ENCODE data around the gene RAB3GAP2. TPM values are rescaled to one million over a fixed set of nuclear protein-coding genes. Genes with fewer than 3 reads are reported as not detected.

Gene RAB3GAP2
- total RNA-seq, 1 donor from 2014 or later: 39.9 TPM

- Mint-ChIP-seq H3K27me3 (ENCODE audit: unreplicated experiment) (no peaks in the 10 kb centered on the region), H3K4me1 (ENCODE audit: unreplicated experiment) (peaks cover 2% of the 10 kb centered on the region), H3K4me3 (ENCODE audit: unreplicated experiment) (no peak overlapping the region), H3K27ac (ENCODE audit: unreplicated experiment) (no peak overlapping the region), H3K36me3 (ENCODE audit: unreplicated experiment) (peaks cover 32% of the 10 kb centered on the region), H3K9me3 (ENCODE audit: unreplicated experiment) (no peaks in the 10 kb centered on the region)
- no peak for DNase-seq (ENCODE audit: extremely low spot score, unreplicated experiment)
- TF ChIP-seq CTCF (IDR thresholded peaks at IDR 0.05): no peak
These were observed 44.9 kb downstream of the RAB3GAP2 start for GRCh38 chr1:220227393-220227792.

GRCh38 chr1:220226752-220227151 lies 45.5 kb downstream of the RAB3GAP2 start:
- no peak for DNase-seq (ENCODE audit: extremely low spot score, unreplicated experiment)
- no peak overlapping the region for H3K27ac Mint-ChIP-seq (ENCODE audit: unreplicated experiment)
- no peak overlapping the region for H3K4me3 Mint-ChIP-seq (ENCODE audit: unreplicated experiment)
- H3K4me1 Mint-ChIP-seq (ENCODE audit: unreplicated experiment): peaks cover 2% of the 10 kb centered on the region
- H3K27me3 Mint-ChIP-seq (ENCODE audit: unreplicated experiment): no peaks in the 10 kb centered on the region
- no peaks in the 10 kb centered on the region for H3K9me3 Mint-ChIP-seq (ENCODE audit: unreplicated experiment)
- peaks cover 28% of the 10 kb centered on the region for H3K36me3 Mint-ChIP-seq (ENCODE audit: unreplicated experiment)
- no peak for TF ChIP-seq CTCF (IDR thresholded peaks at IDR 0.05)

GRCh38 chr1:220225957-220226356 lies 46.3 kb downstream of the RAB3GAP2 start:
- DNase-seq (ENCODE audit: extremely low spot score, unreplicated experiment): no peak
- peaks cover 21% of the 10 kb centered on the region for H3K36me3 Mint-ChIP-seq (ENCODE audit: unreplicated experiment)
- H3K9me3 Mint-ChIP-seq (ENCODE audit: unreplicated experiment): no peaks in the 10 kb centered on the region
- no peak for TF ChIP-seq CTCF (IDR thresholded peaks at IDR 0.05)
- H3K4me1 Mint-ChIP-seq (ENCODE audit: unreplicated experiment): peaks cover 2% of the 10 kb centered on the region
- H3K4me3 Mint-ChIP-seq (ENCODE audit: unreplicated experiment): no peak overlapping the region
- H3K27ac Mint-ChIP-seq (ENCODE audit: unreplicated experiment): no peak overlapping the region
- H3K27me3 Mint-ChIP-seq (ENCODE audit: unreplicated experiment): no peaks in the 10 kb centered on the region

- peaks cover 2% of the 10 kb centered on the region for H3K4me1 Mint-ChIP-seq (ENCODE audit: unreplicated experiment)
- H3K27ac Mint-ChIP-seq (ENCODE audit: unreplicated experiment): no peak overlapping the region
- H3K9me3 Mint-ChIP-seq (ENCODE audit: unreplicated experiment): no peaks in the 10 kb centered on the region
- H3K36me3 Mint-ChIP-seq (ENCODE audit: unreplicated experiment): peaks cover 19% of the 10 kb centered on the region
- no peak for DNase-seq (ENCODE audit: extremely low spot score, unreplicated experiment)
- H3K4me3 Mint-ChIP-seq (ENCODE audit: unreplicated experiment): no peak overlapping the region
- H3K27me3 Mint-ChIP-seq (ENCODE audit: unreplicated experiment): no peaks in the 10 kb centered on the region
- no peak for TF ChIP-seq CTCF (IDR thresholded peaks at IDR 0.05)
These were observed 47.6 kb downstream of the RAB3GAP2 start for GRCh38 chr1:220224611-220225124.

GRCh38 chr1:220224033-220224432 lies 48.2 kb downstream of the RAB3GAP2 start:
- no peak for DNase-seq (ENCODE audit: extremely low spot score, unreplicated experiment)
- Mint-ChIP-seq H3K27me3 (ENCODE audit: unreplicated experiment) (no peaks in the 10 kb centered on the region), H3K4me1 (ENCODE audit: unreplicated experiment) (peaks cover 3% of the 10 kb centered on the region), H3K4me3 (ENCODE audit: unreplicated experiment) (no peak overlapping the region), H3K36me3 (ENCODE audit: unreplicated experiment) (peaks cover 19% of the 10 kb centered on the region), H3K27ac (ENCODE audit: unreplicated experiment) (no peak overlapping the region), H3K9me3 (ENCODE audit: unreplicated experiment) (no peaks in the 10 kb centered on the region)
- no peak for TF ChIP-seq CTCF (IDR thresholded peaks at IDR 0.05)
